Mesenchymal stem cell (in vitro differentiated cells and primary cell): Measurements from ENCODE around the gene LRRC43.

ENCODE experiments used
- DNase-seq: peaks from one replicate; pipeline ENCODE4 v3.0.0-alpha.2; 2013
- H2AFZ ChIP-seq: one replicate; pipeline ENCODE4 v1.6.1; 2013; ENCODE audit warnings: low read depth, mild to moderate bottlenecking, control low read depth, inconsistent platforms, low read length, moderate library complexity
- H2AK5ac ChIP-seq: 2 replicates; pipeline ENCODE4 v1.6.1; 2013; ENCODE audit warnings: low read length, moderate library complexity, mild to moderate bottlenecking, inconsistent platforms; ENCODE audit not compliant: severe bottlenecking
- H2BK120ac ChIP-seq: one replicate; pipeline ENCODE4 v1.6.1; 2013; ENCODE audit warnings: low read depth, mild to moderate bottlenecking, inconsistent platforms, low read length, moderate library complexity
- H2BK12ac ChIP-seq, 2 experiments: one replicate each; pipeline ENCODE4 v1.6.1; 2013; ENCODE audit warnings: inconsistent platforms in 2 of 2, low read length in 2 of 2, mild to moderate bottlenecking in 2 of 2, moderate library complexity in 2 of 2, control low read depth in 1 of 2
- H2BK15ac ChIP-seq: one replicate; pipeline ENCODE4 v1.6.1; 2013; ENCODE audit warnings: mild to moderate bottlenecking, low read depth, inconsistent platforms; ENCODE audit not compliant: poor library complexity, severe bottlenecking
- H2BK5ac ChIP-seq: 2 replicates; pipeline ENCODE4 v1.6.1; 2013; ENCODE audit warnings: low read depth, mild to moderate bottlenecking, low read length, control low read depth, inconsistent platforms; ENCODE audit not compliant: poor library complexity, severe bottlenecking
- H3K14ac ChIP-seq, 2 experiments: one replicate each; pipeline ENCODE4 v1.6.1; 2013; ENCODE audit warnings: inconsistent platforms in 2 of 2, low read length in 2 of 2, control low read depth in 1 of 2, mild to moderate bottlenecking in 1 of 2, moderate library complexity in 1 of 2
- H3K18ac ChIP-seq, 2 experiments: one replicate each; pipeline ENCODE4 v1.6.1; 2013; ENCODE audit warnings: inconsistent platforms in 2 of 2, low read length in 2 of 2, control low read depth in 1 of 2, low read depth in 1 of 2, mild to moderate bottlenecking in 1 of 2
- H3K23ac ChIP-seq, 2 experiments: one replicate each; pipeline ENCODE4 v1.6.1; 2013; ENCODE audit warnings: inconsistent platforms in 2 of 2, low read length in 2 of 2, mild to moderate bottlenecking in 2 of 2, moderate library complexity in 2 of 2, control low read depth in 1 of 2
- H3K27ac ChIP-seq: 2 replicates; pipeline ENCODE4 v1.5.1; 2013; ENCODE audit warnings: mild to moderate bottlenecking, moderate library complexity, low read length, control low read depth, inconsistent platforms; ENCODE audit not compliant: poor library complexity, severe bottlenecking
- H3K27me3 ChIP-seq, 2 experiments: 2 replicates each; pipeline versions ENCODE4 v1.6.1 to v1.7.0; 2013; ENCODE audit warnings: low read length in 2 of 2, mild to moderate bottlenecking in 2 of 2, moderate library complexity in 2 of 2, control low read depth in 1 of 2, inconsistent platforms in 1 of 2; ENCODE audit not compliant: control insufficient read depth in 1 of 2, insufficient read depth in 1 of 2
- H3K36me3 ChIP-seq, 2 experiments: 2 replicates each; pipeline versions ENCODE4 v1.6.1 to v1.7.0; 2013; ENCODE audit warnings: low read length in 2 of 2, control low read depth in 1 of 2, inconsistent platforms in 1 of 2, low read depth in 1 of 2, mild to moderate bottlenecking in 1 of 2; ENCODE audit not compliant: insufficient read depth in 2 of 2, control insufficient read depth in 1 of 2
- H3K4ac ChIP-seq, 2 experiments: one replicate each; pipeline ENCODE4 v1.6.1; 2013; ENCODE audit warnings: inconsistent platforms in 2 of 2, low read length in 2 of 2, mild to moderate bottlenecking in 2 of 2, moderate library complexity in 2 of 2, control low read depth in 1 of 2, low read depth in 1 of 2
- H3K4me1 ChIP-seq: 2 replicates; pipeline ENCODE4 v1.6.1; 2013; ENCODE audit warnings: low read depth, low read length, control low read depth; ENCODE audit not compliant: control insufficient read depth, insufficient read depth
- H3K4me2 ChIP-seq: 2 replicates; pipeline ENCODE4 v1.6.1; 2013; ENCODE audit warnings: low read length, mild to moderate bottlenecking, inconsistent platforms; ENCODE audit not compliant: poor library complexity, severe bottlenecking
- H3K4me3 ChIP-seq, 2 experiments: 2 replicates each; pipeline versions ENCODE4 v1.5.1 to v1.7.0; 2013; ENCODE audit warnings: low read length in 2 of 2, mild to moderate bottlenecking in 2 of 2, control low read depth in 1 of 2, low read depth in 1 of 2; ENCODE audit not compliant: insufficient read depth in 1 of 2
- H3K79me1 ChIP-seq: replicated peaks from 2 replicates; pipeline ENCODE4 v1.6.1; 2013; ENCODE audit warnings: mild to moderate bottlenecking, control low read depth, low read length, inconsistent platforms; ENCODE audit not compliant: poor library complexity, severe bottlenecking
- H3K9ac ChIP-seq: 2 replicates; pipeline ENCODE4 v1.7.0; 2013; ENCODE audit warnings: mild to moderate bottlenecking, low read length, moderate library complexity
- H3K9me3 ChIP-seq: 2 replicates; pipeline ENCODE4 v1.7.0; 2013; ENCODE audit warnings: mild to moderate bottlenecking, low read length; ENCODE audit not compliant: control insufficient read depth
- H4K8ac ChIP-seq: one replicate; pipeline ENCODE4 v1.6.1; 2013; ENCODE audit warnings: inconsistent platforms, mild to moderate bottlenecking, low read length, moderate library complexity
- H4K91ac ChIP-seq: one replicate; pipeline ENCODE4 v1.6.1; 2013; ENCODE audit warnings: mild to moderate bottlenecking, low read length, inconsistent platforms
- WGBS: methylation state at CpG from one replicate; pipeline ENCODE4 v1.1.7; 2013; ENCODE audit warnings: mixed read lengths; 5-methylcytosine and 5-hydroxymethylcytosine counted together

LRRC43 gene

DNA sequence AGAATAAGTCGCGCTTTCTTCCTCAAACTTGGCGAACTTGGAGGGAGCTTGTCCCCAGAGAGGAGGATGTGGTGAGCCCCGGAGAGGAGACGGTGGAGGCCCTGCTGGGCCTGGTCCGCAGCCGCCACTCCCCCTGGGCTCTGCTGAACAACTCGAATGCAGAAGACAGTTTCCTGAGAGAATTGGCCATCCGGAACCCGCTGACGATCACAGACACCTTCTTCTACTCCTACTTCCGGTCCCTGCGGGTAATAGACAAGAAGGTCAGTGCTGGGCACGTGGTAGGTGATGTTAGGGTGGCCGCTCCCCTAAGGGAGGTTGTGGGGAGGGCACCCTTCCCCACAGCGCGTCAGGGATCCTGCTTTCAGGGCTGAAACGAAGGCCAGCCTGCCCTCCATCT, 1.6 kb downstream of the LRRC43 start:
- peak overlapping the region; percentile 43 for H2AFZ ChIP-seq
- DNase-seq: no peak
- H3K9ac ChIP-seq: no peak overlapping the region
- H2BK12ac ChIP-seq: no peak overlapping the region
- no peak overlapping the region for H3K4me3 ChIP-seq
- no peak overlapping the region for H4K91ac ChIP-seq
- no peak overlapping the region for H2BK120ac ChIP-seq
- H3K23ac ChIP-seq: no peak overlapping the region
- no peak overlapping the region for H3K18ac ChIP-seq
- WGBS: 93% methylated on average over 14 of the region's 18 CpGs
- no peaks in the 10 kb centered on the region for H3K36me3 ChIP-seq
- peaks cover 0 to 9% of the 10 kb centered on the region in 2 experiments for H3K27me3 ChIP-seq
- peak overlapping the region in 1 of 2 experiments; percentile 35 for H3K4ac ChIP-seq
- no peak overlapping the region for H2AK5ac ChIP-seq
- H3K79me1 ChIP-seq: no peaks in the 10 kb centered on the region
- no peak overlapping the region for H3K4me2 ChIP-seq
- H3K14ac ChIP-seq: no peak overlapping the region
- no peak overlapping the region for H2BK15ac ChIP-seq
- no peak overlapping the region for H4K8ac ChIP-seq
- H2BK5ac ChIP-seq: no peak overlapping the region
- no peaks in the 10 kb centered on the region for H3K9me3 ChIP-seq
- H3K27ac ChIP-seq: no peak overlapping the region
- peaks cover 9% of the 10 kb centered on the region for H3K4me1 ChIP-seq

DNA sequence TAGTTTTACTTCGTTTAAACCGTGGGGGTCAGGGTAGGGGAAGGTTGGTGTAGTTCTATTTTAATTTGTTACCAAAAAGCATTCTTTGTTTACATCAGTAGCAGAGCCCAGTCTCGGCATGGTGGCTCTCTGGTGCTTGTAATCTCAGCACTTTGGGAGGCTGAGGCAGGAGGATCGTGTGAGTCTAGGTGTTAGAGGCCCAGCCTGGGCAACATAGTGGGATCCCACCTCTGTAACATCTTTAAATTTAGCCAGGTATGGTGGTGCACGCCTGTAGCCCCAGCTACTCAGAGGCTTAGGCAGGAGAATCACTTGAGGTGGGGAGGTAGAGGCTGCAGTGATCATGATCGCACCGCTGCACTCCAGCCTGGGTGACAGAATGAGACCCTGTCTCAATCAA, 2.2 kb downstream of the LRRC43 start:
- Histone ChIP-seq H3K14ac (no peak overlapping the region), H3K79me1 (no peaks in the 10 kb centered on the region), H4K8ac (no peak overlapping the region), H3K9ac (no peak overlapping the region), H3K36me3 (no peaks in the 10 kb centered on the region), H2BK15ac (no peak overlapping the region), H2BK120ac (no peak overlapping the region), H3K9me3 (no peaks in the 10 kb centered on the region), H3K18ac (no peak overlapping the region), H3K4me1 (peaks cover 9% of the 10 kb centered on the region), H3K27me3 (peaks cover 0 to 9% of the 10 kb centered on the region in 2 experiments), H3K4me3 (no peak overlapping the region), H3K23ac (no peak overlapping the region), H3K4ac (no peak overlapping the region), H2BK12ac (no peak overlapping the region), H3K27ac (no peak overlapping the region), H3K4me2 (no peak overlapping the region), H4K91ac (no peak overlapping the region), H2BK5ac (no peak overlapping the region), H2AK5ac (no peak overlapping the region), H2AFZ (no peak overlapping the region)
- 93% methylated on average over 7 of the region's 7 CpGs for WGBS
- no peak for DNase-seq

DNA sequence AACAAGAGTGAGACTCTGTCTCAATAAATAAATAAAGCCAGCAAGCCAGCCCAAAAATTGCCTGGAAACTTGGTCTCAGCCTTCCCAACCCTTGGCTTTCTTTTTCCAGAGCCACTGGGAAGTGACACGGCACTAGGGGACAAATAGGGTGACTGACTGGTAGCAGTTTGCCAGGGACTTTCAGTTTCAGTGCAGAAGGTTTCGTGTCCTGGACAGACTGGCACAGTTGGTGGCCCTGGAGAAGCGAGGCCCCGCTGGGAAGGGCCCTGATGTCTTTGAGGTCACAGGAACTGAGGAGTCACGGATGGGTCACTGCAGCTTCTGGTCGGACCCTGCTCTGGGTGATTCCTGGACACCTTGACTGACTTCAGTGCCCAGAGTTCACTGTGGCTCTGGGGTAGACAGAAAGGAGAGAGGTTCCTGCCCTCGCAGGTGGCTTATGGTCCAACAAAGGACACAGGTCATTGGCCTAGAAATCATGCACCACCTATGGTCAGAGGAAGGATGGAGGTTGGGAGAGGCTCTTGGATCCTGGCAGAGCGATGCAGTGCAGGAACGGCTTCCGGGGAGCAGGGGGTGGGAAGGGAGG, 2.7 kb downstream of the LRRC43 start:
- Histone ChIP-seq H3K18ac (no peak overlapping the region), H2BK12ac (no peak overlapping the region), H3K79me1 (no peaks in the 10 kb centered on the region), H2BK5ac (no peak overlapping the region), H3K23ac (no peak overlapping the region), H2AK5ac (no peak overlapping the region), H2BK15ac (no peak overlapping the region), H3K9me3 (no peaks in the 10 kb centered on the region), H3K4me3 (no peak overlapping the region), H3K4me1 (peaks cover 7% of the 10 kb centered on the region), H3K4me2 (no peak overlapping the region), H2AFZ (no peak overlapping the region), H3K9ac (no peak overlapping the region), H3K4ac (no peak overlapping the region), H3K27me3 (peaks cover 0 to 9% of the 10 kb centered on the region in 2 experiments), H3K14ac (no peak overlapping the region), H3K36me3 (no peaks in the 10 kb centered on the region), H3K27ac (no peak overlapping the region), H4K91ac (peak overlapping the region; percentile 29), H4K8ac (no peak overlapping the region), H2BK120ac (no peak overlapping the region)
- no peak for DNase-seq
- WGBS: 93% methylated on average over 8 of the region's 10 CpGs

DNA sequence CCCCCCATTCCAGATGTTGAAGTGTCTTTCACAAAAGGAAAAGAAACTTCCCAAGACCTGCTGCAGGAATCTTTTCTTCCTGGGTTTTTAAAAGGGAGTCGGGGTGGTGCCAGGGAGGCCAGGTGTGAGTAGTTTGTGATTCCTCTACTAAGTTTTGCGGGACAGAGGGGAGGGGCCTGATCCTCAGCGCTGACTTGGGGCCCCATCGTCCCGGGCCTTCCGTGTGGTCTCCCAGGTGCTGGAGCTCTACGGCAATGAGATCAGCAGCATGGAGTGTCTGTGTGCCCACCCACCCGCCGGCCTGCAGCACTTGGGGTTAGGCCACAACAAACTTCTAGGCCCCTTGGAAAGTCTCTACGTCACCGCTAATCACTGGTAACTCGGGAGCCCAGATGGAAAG, 4.5 kb downstream of the LRRC43 start:
- Histone ChIP-seq H3K18ac (no peak overlapping the region), H2AFZ (no peak overlapping the region), H2BK15ac (no peak overlapping the region), H3K36me3 (no peaks in the 10 kb centered on the region), H3K4me2 (no peak overlapping the region), H3K79me1 (no peaks in the 10 kb centered on the region), H3K23ac (no peak overlapping the region), H2BK5ac (no peak overlapping the region), H3K14ac (no peak overlapping the region), H4K91ac (no peak overlapping the region), H4K8ac (no peak overlapping the region), H3K9me3 (no peaks in the 10 kb centered on the region), H2BK120ac (no peak overlapping the region), H2BK12ac (no peak overlapping the region), H3K27ac (no peak overlapping the region), H2AK5ac (no peak overlapping the region), H3K4me1 (peaks cover 7% of the 10 kb centered on the region), H3K4ac (no peak overlapping the region), H3K27me3 (peaks cover 0 to 16% of the 10 kb centered on the region in 2 experiments), H3K4me3 (no peak overlapping the region), H3K9ac (no peak overlapping the region)
- no peak for DNase-seq
- WGBS: 85% methylated on average over 12 of the region's 12 CpGs
